ENCODE measurements around the gene TRIM9.

The TRIM9 gene

GRCh38 chr14:51073731-51074130 is 21.2 kb downstream of the TRIM9 start:
- TF ChIP-seq CTCF (IDR thresholded peaks at IDR 0.05; ENCODE audit: low read depth, low read length): no peak
- H3K4me3 ChIP-seq (ENCODE audit: low read depth, low read length): no peak overlapping the region

- H3K4me3 ChIP-seq (ENCODE audit: low read depth, low read length): no peak overlapping the region
- TF ChIP-seq CTCF (IDR thresholded peaks at IDR 0.05; ENCODE audit: low read depth, low read length): no peak
Measured at GRCh38 chr14:51072976-51073375, 21.9 kb downstream of the TRIM9 start.

GRCh38 chr14:51071857-51072256 is 23.0 kb downstream of the TRIM9 start:
- no peak overlapping the region for H3K4me3 ChIP-seq (ENCODE audit: low read depth, low read length)
- TF ChIP-seq CTCF (IDR thresholded peaks at IDR 0.05; ENCODE audit: low read depth, low read length): no peak

- no peak for TF ChIP-seq CTCF (IDR thresholded peaks at IDR 0.05; ENCODE audit: low read depth, low read length)
- H3K4me3 ChIP-seq (ENCODE audit: low read depth, low read length): no peak overlapping the region
Measured at GRCh38 chr14:51070726-51071125, 24.2 kb downstream of the TRIM9 start.

GRCh38 chr14:51069055-51069454 is 25.9 kb downstream of the TRIM9 start:
- TF ChIP-seq CTCF (IDR thresholded peaks at IDR 0.05; ENCODE audit: low read depth, low read length): no peak

GRCh38 chr14:51068268-51068667 is 26.6 kb downstream of the TRIM9 start:
- no peak for TF ChIP-seq CTCF (IDR thresholded peaks at IDR 0.05; ENCODE audit: low read depth, low read length)
- no peak overlapping the region for H3K4me3 ChIP-seq (ENCODE audit: low read depth, low read length)

More at GRCh38 chr14:51069055-51069454, 25.9 kb downstream of the TRIM9 start:
- no peak overlapping the region for H3K4me3 ChIP-seq (ENCODE audit: low read depth, low read length)

- no peak overlapping the region for H3K4me3 ChIP-seq (ENCODE audit: low read depth, low read length)
- TF ChIP-seq CTCF (IDR thresholded peaks at IDR 0.05; ENCODE audit: low read depth, low read length): no peak
Measured at GRCh38 chr14:51067295-51067694, 27.6 kb downstream of the TRIM9 start.

Measured in WI38 (cell line).